CD4-positive, alpha-beta T cell treated with Interleukin-15 for 1 hour (primary cell): Measurements from ENCODE around the gene HEMGN.

Experiments
- DNase-seq: peaks from one replicate; pipeline ENCODE4 v3.0.0-alpha.2; 2020

Gene HEMGN

GRCh38 chr9:97892421-97892820 is 45.6 kb downstream of the HEMGN start:
- no peak for DNase-seq

- no peak for DNase-seq
Measured at GRCh38 chr9:97891736-97892135, 46.2 kb downstream of the HEMGN start.

- DNase-seq, result peak; percentile 35
Measured at GRCh38 chr9:97889941-97890887, 47.8 kb downstream of the HEMGN start.

- DNase-seq, result no peak
Measured at GRCh38 chr9:97880336-97880735, 57.6 kb downstream of the HEMGN start.
